GM23338 (cell line): ENCODE results near the gene GPR63.

Source experiments
- CREB1 ChIP-seq: fragments of 250-450 bp; sonication (Bioruptor Pico); IDR thresholded peaks from 2 replicates; pipeline ENCODE4 v1.5.0; 2020; ENCODE audit warnings: low read depth, mild to moderate bottlenecking, moderate library complexity
- CTCF ChIP-seq, 2 experiments: fragments of 200-600 bp in 1 of 2; sonication (generic) in 1 of 2; conservative IDR thresholded peaks; 2 replicates each; pipeline versions ENCODE4 v1.5.1 to v1.6.1; 2016 to 2017; ENCODE audit warnings: antibody characterized with exemption in 2 of 2, low read depth in 2 of 2, mild to moderate bottlenecking in 2 of 2, moderate library complexity in 1 of 2
- EZH2 ChIP-seq: fragments of 200-600 bp; sonication (generic); IDR thresholded peaks from one replicate; pipeline ENCODE4 v1.8.0; 2017; ENCODE audit warnings: antibody characterized with exemption, mild to moderate bottlenecking, low read depth; ENCODE audit not compliant: unreplicated experiment
- EZH2phosphoT487 ChIP-seq: fragments of 200-600 bp; sonication (generic); IDR thresholded peaks from one replicate; pipeline ENCODE4 v1.8.1; 2018; ENCODE audit warnings: antibody characterized with exemption; ENCODE audit not compliant: unreplicated experiment
- JUNB ChIP-seq: IDR thresholded peaks from one replicate; pipeline ENCODE4 v1.6.1; 2016; ENCODE audit warnings: antibody characterized with exemption; ENCODE audit not compliant: unreplicated experiment
- NANOG ChIP-seq: IDR thresholded peaks from 2 replicates; pipeline ENCODE4 v1.6.1; 2016; ENCODE audit warnings: antibody characterized with exemption, borderline replicate concordance
- POLR2AphosphoS5 ChIP-seq: IDR thresholded peaks from 2 replicates; pipeline ENCODE4 v1.6.1; 2016; ENCODE audit warnings: antibody characterized with exemption, low read depth
- STAT1 ChIP-seq: IDR thresholded peaks from one replicate; pipeline ENCODE4 v1.6.1; 2016; ENCODE audit warnings: antibody characterized with exemption; ENCODE audit not compliant: unreplicated experiment
- ZNF114 ChIP-seq: fragments of 250-450 bp; sonication (Bioruptor Pico); IDR thresholded peaks from 2 replicates; pipeline ENCODE4 v1.5.0; 2020; ENCODE audit warnings: mild to moderate bottlenecking, moderate library complexity
- ZNF331 ChIP-seq: fragments of 250-450 bp; sonication (Bioruptor Pico); IDR thresholded peaks from 2 replicates; pipeline ENCODE4 v1.5.0; 2020; ENCODE audit warnings: low read depth, mild to moderate bottlenecking, moderate library complexity
- TF ChIP-seq, protein P1 (sequence below): IDR thresholded peaks from one replicate; pipeline ENCODE4 v1.6.1; 2018; ENCODE audit warnings: antibody characterized with exemption; ENCODE audit not compliant: unreplicated experiment
- TF ChIP-seq, protein P2 (sequence below): IDR thresholded peaks from 2 replicates; pipeline ENCODE4 v1.6.1; 2016; ENCODE audit warnings: antibody characterized with exemption
- TF ChIP-seq, protein P3 (sequence below): fragments of 250-450 bp; sonication (Bioruptor Pico); IDR thresholded peaks from 2 replicates; pipeline ENCODE4 v1.5.0; 2020; ENCODE audit warnings: mild to moderate bottlenecking, moderate library complexity

DNA sequence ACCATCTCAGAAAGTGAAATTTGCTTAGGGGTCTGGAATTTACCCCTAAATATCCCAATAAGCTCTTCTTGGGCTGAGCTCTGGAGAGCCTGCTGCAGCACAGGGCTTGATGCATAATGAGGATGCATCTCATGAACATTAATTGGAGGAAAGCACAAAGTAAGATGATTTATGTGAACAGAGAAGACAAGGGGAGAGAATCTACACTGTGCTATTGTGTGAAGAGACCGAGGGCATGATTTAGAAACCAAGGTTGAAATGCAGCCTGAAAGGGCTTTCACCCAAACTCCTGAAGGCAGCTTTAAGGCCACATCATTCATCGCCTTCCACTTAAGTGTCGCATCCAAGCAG, 27.8 kb upstream of the GPR63 start:
- no peak for TF ChIP-seq EZH2
- TF ChIP-seq ZNF114 (CRISPR knock-in tag): no peak
- no peak for TF ChIP-seq CTCF (conservative IDR thresholded peaks at IDR 0.05; ENCODE audit: low read depth in 2 of 2)
- TF ChIP-seq, protein P1, sequence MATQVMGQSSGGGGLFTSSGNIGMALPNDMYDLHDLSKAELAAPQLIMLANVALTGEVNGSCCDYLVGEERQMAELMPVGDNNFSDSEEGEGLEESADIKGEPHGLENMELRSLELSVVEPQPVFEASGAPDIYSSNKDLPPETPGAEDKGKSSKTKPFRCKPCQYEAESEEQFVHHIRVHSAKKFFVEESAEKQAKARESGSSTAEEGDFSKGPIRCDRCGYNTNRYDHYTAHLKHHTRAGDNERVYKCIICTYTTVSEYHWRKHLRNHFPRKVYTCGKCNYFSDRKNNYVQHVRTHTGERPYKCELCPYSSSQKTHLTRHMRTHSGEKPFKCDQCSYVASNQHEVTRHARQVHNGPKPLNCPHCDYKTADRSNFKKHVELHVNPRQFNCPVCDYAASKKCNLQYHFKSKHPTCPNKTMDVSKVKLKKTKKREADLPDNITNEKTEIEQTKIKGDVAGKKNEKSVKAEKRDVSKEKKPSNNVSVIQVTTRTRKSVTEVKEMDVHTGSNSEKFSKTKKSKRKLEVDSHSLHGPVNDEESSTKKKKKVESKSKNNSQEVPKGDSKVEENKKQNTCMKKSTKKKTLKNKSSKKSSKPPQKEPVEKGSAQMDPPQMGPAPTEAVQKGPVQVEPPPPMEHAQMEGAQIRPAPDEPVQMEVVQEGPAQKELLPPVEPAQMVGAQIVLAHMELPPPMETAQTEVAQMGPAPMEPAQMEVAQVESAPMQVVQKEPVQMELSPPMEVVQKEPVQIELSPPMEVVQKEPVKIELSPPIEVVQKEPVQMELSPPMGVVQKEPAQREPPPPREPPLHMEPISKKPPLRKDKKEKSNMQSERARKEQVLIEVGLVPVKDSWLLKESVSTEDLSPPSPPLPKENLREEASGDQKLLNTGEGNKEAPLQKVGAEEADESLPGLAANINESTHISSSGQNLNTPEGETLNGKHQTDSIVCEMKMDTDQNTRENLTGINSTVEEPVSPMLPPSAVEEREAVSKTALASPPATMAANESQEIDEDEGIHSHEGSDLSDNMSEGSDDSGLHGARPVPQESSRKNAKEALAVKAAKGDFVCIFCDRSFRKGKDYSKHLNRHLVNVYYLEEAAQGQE: no peak
- TF ChIP-seq, protein P2, sequence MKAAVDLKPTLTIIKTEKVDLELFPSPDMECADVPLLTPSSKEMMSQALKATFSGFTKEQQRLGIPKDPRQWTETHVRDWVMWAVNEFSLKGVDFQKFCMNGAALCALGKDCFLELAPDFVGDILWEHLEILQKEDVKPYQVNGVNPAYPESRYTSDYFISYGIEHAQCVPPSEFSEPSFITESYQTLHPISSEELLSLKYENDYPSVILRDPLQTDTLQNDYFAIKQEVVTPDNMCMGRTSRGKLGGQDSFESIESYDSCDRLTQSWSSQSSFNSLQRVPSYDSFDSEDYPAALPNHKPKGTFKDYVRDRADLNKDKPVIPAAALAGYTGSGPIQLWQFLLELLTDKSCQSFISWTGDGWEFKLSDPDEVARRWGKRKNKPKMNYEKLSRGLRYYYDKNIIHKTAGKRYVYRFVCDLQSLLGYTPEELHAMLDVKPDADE: no peak
- no peak for TF ChIP-seq EZH2phosphoT487
- no peak for TF ChIP-seq POLR2AphosphoS5
- TF ChIP-seq CREB1: no peak
- TF ChIP-seq NANOG: no peak
- no peak for TF ChIP-seq ZNF331 (CRISPR knock-in tag)
- no peak for TF ChIP-seq JUNB
- no peak for TF ChIP-seq STAT1
- TF ChIP-seq, protein P3, sequence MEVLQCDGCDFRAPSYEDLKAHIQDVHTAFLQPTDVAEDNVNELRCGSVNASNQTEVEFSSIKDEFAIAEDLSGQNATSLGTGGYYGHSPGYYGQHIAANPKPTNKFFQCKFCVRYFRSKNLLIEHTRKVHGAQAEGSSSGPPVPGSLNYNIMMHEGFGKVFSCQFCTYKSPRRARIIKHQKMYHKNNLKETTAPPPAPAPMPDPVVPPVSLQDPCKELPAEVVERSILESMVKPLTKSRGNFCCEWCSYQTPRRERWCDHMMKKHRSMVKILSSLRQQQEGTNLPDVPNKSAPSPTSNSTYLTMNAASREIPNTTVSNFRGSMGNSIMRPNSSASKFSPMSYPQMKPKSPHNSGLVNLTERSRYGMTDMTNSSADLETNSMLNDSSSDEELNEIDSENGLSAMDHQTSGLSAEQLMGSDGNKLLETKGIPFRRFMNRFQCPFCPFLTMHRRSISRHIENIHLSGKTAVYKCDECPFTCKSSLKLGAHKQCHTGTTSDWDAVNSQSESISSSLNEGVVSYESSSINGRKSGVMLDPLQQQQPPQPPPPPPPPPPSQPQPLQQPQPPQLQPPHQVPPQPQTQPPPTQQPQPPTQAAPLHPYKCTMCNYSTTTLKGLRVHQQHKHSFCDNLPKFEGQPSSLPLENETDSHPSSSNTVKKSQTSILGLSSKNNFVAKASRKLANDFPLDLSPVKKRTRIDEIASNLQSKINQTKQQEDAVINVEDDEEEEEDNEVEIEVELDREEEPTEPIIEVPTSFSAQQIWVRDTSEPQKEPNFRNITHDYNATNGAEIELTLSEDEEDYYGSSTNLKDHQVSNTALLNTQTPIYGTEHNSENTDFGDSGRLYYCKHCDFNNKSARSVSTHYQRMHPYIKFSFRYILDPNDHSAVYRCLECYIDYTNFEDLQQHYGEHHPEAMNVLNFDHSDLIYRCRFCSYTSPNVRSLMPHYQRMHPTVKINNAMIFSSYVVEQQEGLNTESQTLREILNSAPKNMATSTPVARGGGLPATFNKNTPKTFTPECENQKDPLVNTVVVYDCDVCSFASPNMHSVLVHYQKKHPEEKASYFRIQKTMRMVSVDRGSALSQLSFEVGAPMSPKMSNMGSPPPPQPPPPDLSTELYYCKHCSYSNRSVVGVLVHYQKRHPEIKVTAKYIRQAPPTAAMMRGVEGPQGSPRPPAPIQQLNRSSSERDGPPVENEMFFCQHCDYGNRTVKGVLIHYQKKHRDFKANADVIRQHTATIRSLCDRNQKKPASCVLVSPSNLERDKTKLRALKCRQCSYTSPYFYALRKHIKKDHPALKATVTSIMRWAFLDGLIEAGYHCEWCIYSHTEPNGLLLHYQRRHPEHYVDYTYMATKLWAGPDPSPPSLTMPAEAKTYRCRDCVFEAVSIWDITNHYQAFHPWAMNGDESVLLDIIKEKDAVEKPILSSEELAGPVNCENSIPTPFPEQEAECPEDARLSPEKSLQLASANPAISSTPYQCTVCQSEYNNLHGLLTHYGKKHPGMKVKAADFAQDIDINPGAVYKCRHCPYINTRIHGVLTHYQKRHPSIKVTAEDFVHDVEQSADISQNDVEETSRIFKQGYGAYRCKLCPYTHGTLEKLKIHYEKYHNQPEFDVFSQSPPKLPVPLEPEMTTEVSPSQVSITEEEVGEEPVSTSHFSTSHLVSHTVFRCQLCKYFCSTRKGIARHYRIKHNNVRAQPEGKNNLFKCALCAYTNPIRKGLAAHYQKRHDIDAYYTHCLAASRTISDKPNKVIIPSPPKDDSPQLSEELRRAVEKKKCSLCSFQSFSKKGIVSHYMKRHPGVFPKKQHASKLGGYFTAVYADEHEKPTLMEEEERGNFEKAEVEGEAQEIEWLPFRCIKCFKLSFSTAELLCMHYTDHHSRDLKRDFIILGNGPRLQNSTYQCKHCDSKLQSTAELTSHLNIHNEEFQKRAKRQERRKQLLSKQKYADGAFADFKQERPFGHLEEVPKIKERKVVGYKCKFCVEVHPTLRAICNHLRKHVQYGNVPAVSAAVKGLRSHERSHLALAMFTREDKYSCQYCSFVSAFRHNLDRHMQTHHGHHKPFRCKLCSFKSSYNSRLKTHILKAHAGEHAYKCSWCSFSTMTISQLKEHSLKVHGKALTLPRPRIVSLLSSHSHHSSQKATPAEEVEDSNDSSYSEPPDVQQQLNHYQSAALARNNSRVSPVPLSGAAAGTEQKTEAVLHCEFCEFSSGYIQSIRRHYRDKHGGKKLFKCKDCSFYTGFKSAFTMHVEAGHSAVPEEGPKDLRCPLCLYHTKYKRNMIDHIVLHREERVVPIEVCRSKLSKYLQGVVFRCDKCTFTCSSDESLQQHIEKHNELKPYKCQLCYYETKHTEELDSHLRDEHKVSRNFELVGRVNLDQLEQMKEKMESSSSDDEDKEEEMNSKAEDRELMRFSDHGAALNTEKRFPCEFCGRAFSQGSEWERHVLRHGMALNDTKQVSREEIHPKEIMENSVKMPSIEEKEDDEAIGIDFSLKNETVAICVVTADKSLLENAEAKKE (CRISPR knock-in tag): no peak
